Suprapubic skin (tissue), 3 donors: ENCODE data around the gene ATP5PB.

Experiments
- POLR2A ChIP-seq, 2 donors: fragments of 450-650 bp; IDR thresholded peaks; one replicate each; pipeline ENCODE4 v1.6.1; 2017; ENCODE audit warnings: antibody characterized with exemption in 2 of 2, mild to moderate bottlenecking in 2 of 2, moderate library complexity in 2 of 2
- TF ChIP-seq, protein P1 (sequence below), 2 donors: fragments of 200-600 bp in 1 of 2; fragments of 450-650 bp in 1 of 2; sonication (generic) in 1 of 2; IDR thresholded peaks; one replicate each; pipeline ENCODE4 v1.5.1; 2016 to 2019; ENCODE audit warnings: antibody characterized with exemption in 2 of 2, mild to moderate bottlenecking in 1 of 2, moderate library complexity in 1 of 2

DNA sequence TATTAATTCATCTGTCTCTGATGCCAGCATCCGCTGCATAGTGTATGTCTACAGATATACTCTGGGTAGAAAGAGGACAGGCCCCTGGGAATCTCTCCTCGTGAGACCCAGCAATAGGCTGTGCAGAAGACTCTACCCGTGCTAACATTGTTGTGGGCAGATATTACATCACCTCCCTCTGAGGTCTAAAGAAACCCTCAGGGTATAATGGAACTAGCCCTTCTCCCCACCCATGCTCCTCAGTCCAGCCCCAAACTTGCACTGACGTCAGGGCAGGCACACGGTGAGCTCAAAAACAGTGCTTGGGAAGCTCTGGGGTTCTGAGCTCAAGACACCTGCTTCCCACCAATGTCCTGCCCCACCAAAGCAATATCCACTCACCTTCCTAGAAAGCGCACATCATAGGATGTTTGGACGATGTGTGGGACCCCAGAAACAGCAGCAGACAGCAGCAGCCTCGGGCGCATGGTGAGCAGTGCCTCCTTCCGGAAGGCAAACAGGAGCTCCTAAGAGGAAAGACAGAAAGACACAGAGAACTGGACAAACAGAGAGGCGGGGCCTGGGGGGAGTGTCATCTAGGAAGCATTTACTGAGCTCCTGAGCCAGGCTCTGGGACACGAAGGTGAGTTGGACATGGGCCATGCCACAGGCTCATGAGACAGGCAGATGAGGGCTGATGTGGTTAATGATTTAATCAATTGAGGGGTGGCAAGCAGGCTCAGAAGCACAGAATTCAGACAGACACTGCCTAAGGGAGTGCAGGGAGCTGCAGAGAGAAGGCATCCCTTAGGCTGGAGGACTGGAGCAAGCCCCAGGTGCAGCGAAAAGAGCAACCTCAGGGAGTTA lies 26.5 kb upstream of the ATP5PB start:
- TF ChIP-seq, protein P1, sequence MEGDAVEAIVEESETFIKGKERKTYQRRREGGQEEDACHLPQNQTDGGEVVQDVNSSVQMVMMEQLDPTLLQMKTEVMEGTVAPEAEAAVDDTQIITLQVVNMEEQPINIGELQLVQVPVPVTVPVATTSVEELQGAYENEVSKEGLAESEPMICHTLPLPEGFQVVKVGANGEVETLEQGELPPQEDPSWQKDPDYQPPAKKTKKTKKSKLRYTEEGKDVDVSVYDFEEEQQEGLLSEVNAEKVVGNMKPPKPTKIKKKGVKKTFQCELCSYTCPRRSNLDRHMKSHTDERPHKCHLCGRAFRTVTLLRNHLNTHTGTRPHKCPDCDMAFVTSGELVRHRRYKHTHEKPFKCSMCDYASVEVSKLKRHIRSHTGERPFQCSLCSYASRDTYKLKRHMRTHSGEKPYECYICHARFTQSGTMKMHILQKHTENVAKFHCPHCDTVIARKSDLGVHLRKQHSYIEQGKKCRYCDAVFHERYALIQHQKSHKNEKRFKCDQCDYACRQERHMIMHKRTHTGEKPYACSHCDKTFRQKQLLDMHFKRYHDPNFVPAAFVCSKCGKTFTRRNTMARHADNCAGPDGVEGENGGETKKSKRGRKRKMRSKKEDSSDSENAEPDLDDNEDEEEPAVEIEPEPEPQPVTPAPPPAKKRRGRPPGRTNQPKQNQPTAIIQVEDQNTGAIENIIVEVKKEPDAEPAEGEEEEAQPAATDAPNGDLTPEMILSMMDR (IDR thresholded peaks at IDR 0.05) = no peak
- TF ChIP-seq POLR2A (IDR thresholded peaks at IDR 0.05) = no peak
